GM10266 (cell line): Measurements from ENCODE around the gene TIMM22.

Experiments
- DNase-seq: peaks from one replicate; pipeline ENCODE4 v3.0.0; 2012; ENCODE audit errors: extremely low spot score
- TF ChIP-seq, protein P1 (sequence below): IDR thresholded peaks from 2 replicates; pipeline ENCODE4 v1.5.1; 2012; ENCODE audit warnings: mild to moderate bottlenecking, low read depth; ENCODE audit not compliant: control insufficient read depth, insufficient read depth; ENCODE audit errors: missing control alignments

Gene TIMM22

DNA sequence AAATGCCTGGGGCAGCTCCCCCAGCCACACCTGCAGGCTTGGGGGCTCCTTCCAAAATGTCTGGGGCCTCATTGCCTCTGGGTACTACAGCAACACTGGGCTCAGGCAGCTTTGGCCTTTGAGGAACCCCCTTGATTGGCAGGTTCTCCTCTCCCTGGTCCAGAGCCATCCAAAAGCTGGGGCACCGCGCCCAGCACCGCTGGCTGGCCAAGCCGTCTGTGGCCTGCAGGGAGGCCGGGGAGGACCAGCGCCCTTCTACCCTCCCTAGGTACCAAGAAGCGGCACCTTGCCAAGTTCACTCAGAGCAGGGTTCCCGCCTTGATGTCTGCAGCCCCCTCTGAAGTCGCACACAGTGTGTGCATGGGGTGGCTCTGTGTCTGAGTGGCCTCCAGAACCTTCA, 30.1 kb downstream of the TIMM22 start:
- DNase-seq, result no peak
- TF ChIP-seq, protein P1, sequence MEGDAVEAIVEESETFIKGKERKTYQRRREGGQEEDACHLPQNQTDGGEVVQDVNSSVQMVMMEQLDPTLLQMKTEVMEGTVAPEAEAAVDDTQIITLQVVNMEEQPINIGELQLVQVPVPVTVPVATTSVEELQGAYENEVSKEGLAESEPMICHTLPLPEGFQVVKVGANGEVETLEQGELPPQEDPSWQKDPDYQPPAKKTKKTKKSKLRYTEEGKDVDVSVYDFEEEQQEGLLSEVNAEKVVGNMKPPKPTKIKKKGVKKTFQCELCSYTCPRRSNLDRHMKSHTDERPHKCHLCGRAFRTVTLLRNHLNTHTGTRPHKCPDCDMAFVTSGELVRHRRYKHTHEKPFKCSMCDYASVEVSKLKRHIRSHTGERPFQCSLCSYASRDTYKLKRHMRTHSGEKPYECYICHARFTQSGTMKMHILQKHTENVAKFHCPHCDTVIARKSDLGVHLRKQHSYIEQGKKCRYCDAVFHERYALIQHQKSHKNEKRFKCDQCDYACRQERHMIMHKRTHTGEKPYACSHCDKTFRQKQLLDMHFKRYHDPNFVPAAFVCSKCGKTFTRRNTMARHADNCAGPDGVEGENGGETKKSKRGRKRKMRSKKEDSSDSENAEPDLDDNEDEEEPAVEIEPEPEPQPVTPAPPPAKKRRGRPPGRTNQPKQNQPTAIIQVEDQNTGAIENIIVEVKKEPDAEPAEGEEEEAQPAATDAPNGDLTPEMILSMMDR, result no peak

DNA sequence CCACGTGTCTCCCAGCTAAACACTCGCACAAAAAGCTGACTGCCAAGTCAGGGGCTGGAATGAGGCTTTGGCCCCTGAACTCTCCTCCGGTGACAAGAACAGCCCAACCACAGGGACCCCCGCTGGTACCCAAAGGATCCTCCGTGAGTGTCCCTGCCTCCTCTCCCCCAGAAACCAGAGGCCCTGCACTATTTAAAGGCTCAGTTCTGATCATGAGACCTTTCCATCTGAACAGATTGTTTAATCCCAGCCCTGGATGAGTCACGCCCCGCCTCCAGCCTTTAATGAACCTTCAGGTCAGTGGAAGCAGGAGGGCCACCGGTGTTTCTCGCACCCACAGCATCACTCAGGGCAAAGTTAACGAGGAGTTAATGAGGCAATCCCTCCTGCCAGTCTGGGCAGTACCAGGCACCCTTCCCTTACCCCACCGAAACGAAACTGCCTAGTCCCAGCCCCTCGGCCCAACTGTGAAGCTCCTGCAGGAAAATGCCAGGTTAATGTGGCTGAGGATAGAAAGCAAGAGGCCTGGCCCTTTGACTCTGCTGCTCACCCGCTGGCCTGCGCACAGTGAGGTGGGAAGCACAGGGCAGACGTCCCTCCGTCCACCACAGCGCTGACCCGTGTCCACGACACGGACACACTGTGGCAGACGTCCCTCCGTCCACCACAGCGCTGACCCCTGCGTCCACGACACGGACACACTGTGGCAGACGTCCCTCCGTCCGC, 32.4 kb downstream of the TIMM22 start:
- TF ChIP-seq, protein P1, result no peak
- no peak for DNase-seq

DNA sequence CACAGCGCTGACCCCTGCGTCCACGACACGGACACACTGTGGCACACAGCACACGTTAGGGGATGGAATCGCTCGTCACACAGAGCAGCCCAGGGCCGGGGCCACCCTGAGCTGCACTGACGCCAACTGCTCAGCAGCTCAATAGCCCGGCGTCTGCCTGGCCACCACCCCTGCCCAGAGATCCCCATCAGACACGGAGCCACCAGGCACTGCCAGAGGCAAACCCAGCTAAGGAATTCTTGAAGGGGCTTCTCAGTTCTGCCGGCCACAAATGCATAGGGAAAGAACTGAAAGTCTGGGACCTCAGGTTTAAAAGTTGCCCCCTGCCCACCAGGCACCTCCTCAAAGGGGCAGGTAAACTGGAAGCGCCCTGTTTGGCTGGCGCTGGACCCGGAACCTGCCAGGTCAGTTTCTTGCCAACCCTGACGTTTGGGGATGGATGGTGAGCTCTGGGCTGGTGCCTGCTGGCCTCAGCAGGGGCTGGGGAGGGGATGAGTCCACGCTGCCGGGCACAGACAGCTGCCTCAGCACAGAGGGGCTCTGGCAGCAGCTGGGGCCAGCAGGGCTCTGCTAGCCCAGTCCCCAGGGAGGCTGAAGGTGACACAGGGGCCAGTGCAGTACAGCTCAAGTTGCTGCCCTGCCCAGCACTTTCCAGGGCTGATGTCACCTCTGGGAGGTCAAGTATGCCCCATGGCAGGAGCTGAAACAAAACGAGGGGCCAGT, 33.2 kb downstream of the TIMM22 start:
- TF ChIP-seq, protein P1, result no peak
- DNase-seq, result no peak

DNA sequence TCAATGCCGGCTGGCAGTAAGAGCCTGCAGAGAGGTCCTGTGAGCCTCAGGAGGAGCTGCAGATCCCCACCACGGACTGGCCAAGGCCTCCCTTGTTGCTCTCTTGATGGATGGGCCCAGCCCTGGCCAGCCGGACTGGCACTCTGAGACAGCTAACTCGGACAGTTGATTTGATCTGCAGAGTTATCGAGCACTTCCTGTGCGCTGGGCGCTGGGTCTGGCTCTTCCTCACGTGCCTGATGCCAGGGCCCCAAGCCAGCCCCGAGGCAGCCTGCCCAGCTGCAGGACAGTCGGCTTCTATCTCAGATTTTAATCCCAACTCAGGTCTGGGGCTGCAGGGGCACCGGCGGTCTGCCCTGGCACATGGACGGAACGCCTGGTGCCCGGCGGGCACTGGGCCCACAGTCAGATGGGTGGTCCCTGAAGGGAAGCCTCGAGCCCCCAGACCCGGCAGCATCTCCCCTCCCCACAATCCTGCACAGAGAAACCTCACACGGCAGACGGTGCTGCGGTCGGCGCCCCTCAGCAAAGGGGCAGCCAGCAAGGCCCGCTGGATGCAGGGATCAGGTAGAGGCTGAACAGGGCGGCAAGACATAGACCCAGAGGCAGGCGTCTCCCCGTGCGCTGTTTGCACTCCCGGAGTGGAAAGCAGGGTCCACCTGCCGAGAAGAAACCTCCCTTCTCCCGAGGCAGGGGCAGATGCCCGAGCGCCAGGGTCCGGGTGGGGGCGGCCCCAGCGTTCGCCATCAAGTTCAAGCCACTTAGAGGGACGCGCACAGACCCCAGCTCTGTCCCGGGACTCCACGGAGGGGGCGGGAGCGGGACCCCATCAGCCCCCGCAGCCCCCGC, 34.0 kb downstream of the TIMM22 start:
- no peak for DNase-seq
- TF ChIP-seq, protein P1, result no peak

DNA sequence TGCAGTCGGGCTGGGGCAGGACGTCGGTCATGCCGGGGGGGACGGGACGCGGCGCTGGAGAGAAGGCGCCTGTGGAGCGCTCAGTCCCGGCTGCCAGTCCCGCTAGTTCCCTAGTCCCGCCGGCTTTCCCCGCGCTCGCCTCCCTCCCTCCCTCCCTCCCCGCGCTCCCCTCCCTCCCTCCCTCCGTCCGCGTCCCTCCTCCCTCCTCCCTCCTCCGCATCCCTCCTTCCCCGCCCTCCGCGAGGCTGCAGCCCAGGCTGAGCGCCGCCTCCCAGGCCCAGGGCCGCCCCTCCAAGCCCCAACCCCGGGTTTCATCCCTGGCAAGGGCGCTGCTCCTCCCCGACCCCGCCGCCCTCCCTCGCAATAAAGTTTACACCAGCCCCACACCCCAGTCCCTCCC, 34.8 kb downstream of the TIMM22 start:
- no peak for DNase-seq
- TF ChIP-seq, protein P1, result no peak

DNA sequence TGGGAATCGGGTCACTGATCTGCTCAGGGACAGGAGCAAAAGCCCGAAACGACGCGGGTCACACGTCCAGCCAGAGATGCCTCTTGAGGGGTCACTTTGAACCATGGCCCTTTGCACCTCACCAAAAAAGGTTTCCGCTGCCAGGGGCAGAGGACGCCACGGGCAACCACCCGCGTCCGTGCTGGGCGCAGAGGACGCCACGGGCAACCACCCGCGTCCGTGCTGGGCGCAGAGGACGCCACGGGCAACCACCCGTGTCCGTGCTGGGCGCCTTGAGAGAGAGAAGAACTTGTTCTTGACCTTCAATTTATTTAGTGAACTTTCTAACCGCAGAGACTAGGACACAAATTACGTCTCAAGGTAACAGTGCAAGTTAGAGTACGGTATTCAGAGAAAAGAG, 35.5 kb downstream of the TIMM22 start:
- TF ChIP-seq, protein P1, result no peak
- no peak for DNase-seq
